Measurements from ENCODE around the gene SEC22A. TPM values are rescaled to one million over a fixed set of nuclear protein-coding genes. Genes with fewer than 3 reads are reported as not detected.

SEC22A gene
- total RNA-seq, 1 donor = 20.9 TPM

DNA sequence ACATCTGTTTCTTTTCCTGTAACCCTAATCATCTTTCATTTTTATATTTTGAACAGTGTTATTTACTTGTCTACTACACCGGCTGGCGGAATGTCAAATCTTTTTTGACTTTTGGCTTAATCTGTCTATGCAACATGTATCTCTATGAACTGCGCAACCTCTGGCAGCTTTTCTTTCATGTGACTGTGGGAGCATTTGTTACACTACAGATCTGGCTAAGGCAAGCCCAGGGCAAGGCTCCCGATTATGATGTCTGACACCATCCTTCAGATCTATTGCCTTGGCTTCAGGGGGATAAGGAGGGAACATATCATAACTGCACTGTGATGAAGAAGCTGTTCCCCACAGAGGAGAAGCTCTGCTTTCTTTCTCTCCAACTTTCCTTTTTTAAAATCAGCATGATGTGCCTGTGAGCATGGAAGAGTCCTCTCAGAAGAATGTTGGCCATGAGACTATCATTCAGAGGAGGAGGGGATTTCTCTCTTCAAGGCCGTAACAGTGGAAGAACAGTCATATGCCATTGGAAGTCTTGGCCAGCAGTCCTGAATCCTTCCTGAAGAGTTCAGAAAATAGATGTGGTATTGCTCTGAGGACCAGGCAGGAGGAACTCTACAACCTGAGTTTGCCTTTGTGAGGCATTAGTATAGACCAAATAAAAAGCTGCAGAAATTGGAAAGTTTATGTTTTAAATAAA lies 69.9 kb downstream of the SEC22A start:
- H3K4me1 ChIP-seq (ENCODE audit: insufficient read depth, low read length) = no peaks in the 10 kb centered on the region
- no peaks in the 10 kb centered on the region for H3K27me3 ChIP-seq (ENCODE audit: insufficient read depth, low read length)
- peaks cover 2% of the 10 kb centered on the region for H3K9me3 ChIP-seq (ENCODE audit: low read depth, low read length)
- H3K4me3 ChIP-seq (ENCODE audit: low read length) = no peak overlapping the region

- Histone ChIP-seq H3K4me3 (ENCODE audit: low read length) (no peak overlapping the region), H3K4me1 (ENCODE audit: insufficient read depth, low read length) (no peaks in the 10 kb centered on the region), H3K27me3 (ENCODE audit: insufficient read depth, low read length) (no peaks in the 10 kb centered on the region), H3K9me3 (ENCODE audit: low read depth, low read length) (no peaks in the 10 kb centered on the region)
These were observed 70.8 kb downstream of the SEC22A start for GRCh38 chr3:123272547-123272946.

DNA sequence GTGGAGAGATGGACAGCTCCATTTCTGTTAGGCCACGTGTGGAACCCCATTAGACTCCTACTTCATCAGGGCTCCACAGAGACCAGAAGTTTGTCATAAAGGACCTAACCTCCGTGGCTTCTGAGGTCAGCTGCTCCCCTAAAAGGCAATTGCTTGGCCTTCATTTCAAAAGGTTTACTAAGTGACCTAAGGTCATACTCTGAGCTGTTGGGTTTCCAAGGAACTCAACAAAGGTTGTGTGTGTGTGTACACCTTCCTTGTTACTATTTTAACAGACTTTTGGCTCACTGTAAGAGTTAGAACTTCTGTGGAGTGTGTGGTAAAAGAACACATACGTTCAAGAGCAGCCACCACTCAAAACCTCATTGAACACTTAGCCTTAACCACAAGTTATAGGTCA lies 73.9 kb downstream of the SEC22A start:
- H3K4me3 ChIP-seq (ENCODE audit: low read length) = no peak overlapping the region
- H3K27me3 ChIP-seq (ENCODE audit: insufficient read depth, low read length) = no peaks in the 10 kb centered on the region
- no peaks in the 10 kb centered on the region for H3K9me3 ChIP-seq (ENCODE audit: low read depth, low read length)
- no peaks in the 10 kb centered on the region for H3K4me1 ChIP-seq (ENCODE audit: insufficient read depth, low read length)

- Histone ChIP-seq H3K9me3 (ENCODE audit: low read depth, low read length) (no peaks in the 10 kb centered on the region), H3K4me1 (ENCODE audit: insufficient read depth, low read length) (no peaks in the 10 kb centered on the region), H3K4me3 (ENCODE audit: low read length) (no peak overlapping the region), H3K27me3 (ENCODE audit: insufficient read depth, low read length) (no peaks in the 10 kb centered on the region)
These were observed 74.7 kb downstream of the SEC22A start for GRCh38 chr3:123276346-123277006.

GRCh38 chr3:123277106-123277505 lies 75.4 kb downstream of the SEC22A start:
- H3K27me3 ChIP-seq (ENCODE audit: insufficient read depth, low read length) = no peaks in the 10 kb centered on the region
- no peaks in the 10 kb centered on the region for H3K9me3 ChIP-seq (ENCODE audit: low read depth, low read length)
- H3K4me3 ChIP-seq (ENCODE audit: low read length) = no peak overlapping the region
- no peaks in the 10 kb centered on the region for H3K4me1 ChIP-seq (ENCODE audit: insufficient read depth, low read length)

DNA sequence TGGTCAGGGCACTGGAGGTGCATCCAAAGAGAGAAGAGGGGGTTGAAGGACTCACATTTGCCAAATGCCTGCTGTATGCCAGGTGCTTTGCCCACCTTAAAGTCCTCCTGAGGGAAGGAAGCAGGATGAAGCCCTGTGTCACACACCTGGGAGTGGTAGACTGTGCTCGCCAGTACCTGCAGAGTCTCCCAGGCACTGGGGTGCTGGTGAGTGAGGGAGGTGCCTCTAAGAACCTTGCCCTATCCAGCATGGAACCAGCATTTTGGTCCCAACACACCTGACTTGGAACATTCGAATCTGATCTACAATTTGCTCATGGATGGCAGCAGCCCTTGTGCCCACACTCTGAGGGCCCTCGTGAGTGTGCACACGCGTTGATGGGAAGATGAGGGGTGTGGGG lies 76.7 kb downstream of the SEC22A start:
- Histone ChIP-seq H3K4me1 (ENCODE audit: insufficient read depth, low read length) (no peaks in the 10 kb centered on the region), H3K4me3 (ENCODE audit: low read length) (no peak overlapping the region), H3K9me3 (ENCODE audit: low read depth, low read length) (no peaks in the 10 kb centered on the region), H3K27me3 (ENCODE audit: insufficient read depth, low read length) (no peaks in the 10 kb centered on the region)

DNA sequence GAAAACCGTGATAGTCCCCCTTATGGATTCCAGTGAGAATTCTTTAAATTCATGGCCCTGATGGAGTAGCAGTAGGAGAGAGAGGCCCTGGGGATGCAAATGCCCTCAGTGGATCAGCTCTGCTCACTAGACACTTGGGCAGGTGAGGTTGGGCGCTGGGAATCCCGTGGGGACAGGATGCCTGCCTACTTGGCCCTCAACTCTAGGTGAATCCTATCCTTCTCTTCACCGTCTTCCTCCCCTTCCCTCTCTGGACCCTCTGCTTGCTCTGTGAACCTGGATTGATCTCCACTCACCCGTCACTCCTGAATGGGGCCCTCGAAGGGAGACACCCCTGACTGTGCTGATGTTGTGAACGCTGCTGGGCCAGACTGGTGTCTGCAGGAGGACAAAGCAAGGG lies 77.4 kb downstream of the SEC22A start:
- no peaks in the 10 kb centered on the region for H3K4me1 ChIP-seq (ENCODE audit: insufficient read depth, low read length)
- H3K9me3 ChIP-seq (ENCODE audit: low read depth, low read length) = no peaks in the 10 kb centered on the region
- H3K27me3 ChIP-seq (ENCODE audit: insufficient read depth, low read length) = no peaks in the 10 kb centered on the region
- no peak overlapping the region for H3K4me3 ChIP-seq (ENCODE audit: low read length)

GRCh38 chr3:123281406-123281805 lies 79.7 kb downstream of the SEC22A start:
- no peaks in the 10 kb centered on the region for H3K9me3 ChIP-seq (ENCODE audit: low read depth, low read length)
- H3K4me3 ChIP-seq (ENCODE audit: low read length) = no peak overlapping the region
- no peaks in the 10 kb centered on the region for H3K27me3 ChIP-seq (ENCODE audit: insufficient read depth, low read length)
- H3K4me1 ChIP-seq (ENCODE audit: insufficient read depth, low read length) = no peaks in the 10 kb centered on the region

GRCh38 chr3:123281929-123282328 lies 80.2 kb downstream of the SEC22A start:
- Histone ChIP-seq H3K4me1 (ENCODE audit: insufficient read depth, low read length) (no peaks in the 10 kb centered on the region), H3K9me3 (ENCODE audit: low read depth, low read length) (no peaks in the 10 kb centered on the region), H3K4me3 (ENCODE audit: low read length) (no peak overlapping the region), H3K27me3 (ENCODE audit: insufficient read depth, low read length) (no peaks in the 10 kb centered on the region)

DNA sequence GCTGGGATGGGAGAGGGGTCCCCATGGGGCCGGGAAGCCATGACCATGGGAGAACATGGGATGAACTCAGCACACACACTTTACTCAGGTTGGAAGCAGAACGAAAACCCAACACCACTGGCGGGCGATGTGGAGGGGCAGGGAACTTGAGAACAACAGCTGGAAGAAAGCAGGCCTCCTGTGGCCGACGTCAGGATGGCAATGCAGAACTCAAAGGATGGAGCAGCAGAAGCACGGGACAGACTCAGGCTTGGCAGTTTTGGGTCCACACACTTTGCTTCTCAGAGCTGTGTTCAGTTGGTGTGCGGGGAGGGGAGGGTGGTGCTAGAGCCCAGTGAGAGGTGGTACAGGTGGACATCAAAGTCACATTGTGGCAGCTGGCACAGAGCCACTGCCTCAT lies 80.7 kb downstream of the SEC22A start:
- Histone ChIP-seq H3K27me3 (ENCODE audit: insufficient read depth, low read length) (no peaks in the 10 kb centered on the region), H3K4me3 (ENCODE audit: low read length) (no peak overlapping the region), H3K9me3 (ENCODE audit: low read depth, low read length) (no peaks in the 10 kb centered on the region), H3K4me1 (ENCODE audit: insufficient read depth, low read length) (no peaks in the 10 kb centered on the region)

DNA sequence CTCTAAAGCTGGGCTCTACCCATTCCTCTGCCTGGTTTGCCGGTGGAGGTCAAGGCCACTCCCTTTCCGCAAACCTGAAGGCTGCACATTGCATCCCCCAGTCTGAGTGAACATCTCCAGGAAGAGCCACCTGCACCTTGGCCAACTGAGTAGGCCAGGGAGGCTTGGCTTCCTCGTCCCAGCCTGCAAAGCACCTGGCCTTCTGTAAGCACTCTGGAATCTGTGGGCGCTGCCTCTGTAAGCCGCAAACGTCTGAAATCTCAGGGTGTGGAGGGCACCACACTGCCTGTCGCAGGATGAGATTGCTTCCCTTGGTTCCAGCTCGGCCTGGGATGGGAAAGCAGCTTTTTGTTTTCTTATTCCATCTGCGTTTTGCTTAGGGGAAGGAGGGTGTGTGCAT lies 81.3 kb downstream of the SEC22A start:
- no peaks in the 10 kb centered on the region for H3K27me3 ChIP-seq (ENCODE audit: insufficient read depth, low read length)
- H3K9me3 ChIP-seq (ENCODE audit: low read depth, low read length) = no peaks in the 10 kb centered on the region
- no peaks in the 10 kb centered on the region for H3K4me1 ChIP-seq (ENCODE audit: insufficient read depth, low read length)
- no peak overlapping the region for H3K4me3 ChIP-seq (ENCODE audit: low read length)

GRCh38 chr3:123283657-123284398 lies 82.1 kb downstream of the SEC22A start:
- Histone ChIP-seq H3K4me1 (ENCODE audit: insufficient read depth, low read length) (no peaks in the 10 kb centered on the region), H3K27me3 (ENCODE audit: insufficient read depth, low read length) (no peaks in the 10 kb centered on the region), H3K4me3 (ENCODE audit: low read length) (no peak overlapping the region), H3K9me3 (ENCODE audit: low read depth, low read length) (no peaks in the 10 kb centered on the region)

GRCh38 chr3:123284399-123285010 lies 82.8 kb downstream of the SEC22A start:
- H3K9me3 ChIP-seq (ENCODE audit: low read depth, low read length) = no peaks in the 10 kb centered on the region
- H3K27me3 ChIP-seq (ENCODE audit: insufficient read depth, low read length) = no peaks in the 10 kb centered on the region
- H3K4me3 ChIP-seq (ENCODE audit: low read length) = no peak overlapping the region
- H3K4me1 ChIP-seq (ENCODE audit: insufficient read depth, low read length) = no peaks in the 10 kb centered on the region

DNA sequence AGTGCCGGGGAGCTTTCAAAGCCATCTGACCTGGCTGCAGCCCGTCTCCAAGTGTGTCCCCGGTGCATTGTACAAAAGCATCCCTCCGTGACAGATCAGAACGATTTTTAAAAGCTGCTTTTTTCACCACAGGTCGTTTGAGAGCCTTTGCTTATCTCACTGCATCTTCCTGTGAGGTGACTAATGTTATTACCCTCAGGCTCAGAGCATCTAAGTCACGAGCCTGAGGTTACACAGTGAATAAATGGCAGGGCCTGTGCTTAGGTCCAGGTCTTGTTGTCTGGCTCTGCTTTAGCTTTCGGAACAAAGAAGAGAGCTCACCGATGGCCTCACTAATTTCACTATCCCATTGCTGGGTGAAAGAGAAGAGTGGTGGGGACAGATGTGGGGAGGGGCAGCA lies 83.3 kb downstream of the SEC22A start:
- H3K9me3 ChIP-seq (ENCODE audit: low read depth, low read length) = no peaks in the 10 kb centered on the region
- no peaks in the 10 kb centered on the region for H3K27me3 ChIP-seq (ENCODE audit: insufficient read depth, low read length)
- H3K4me1 ChIP-seq (ENCODE audit: insufficient read depth, low read length) = no peaks in the 10 kb centered on the region
- no peak overlapping the region for H3K4me3 ChIP-seq (ENCODE audit: low read length)

- H3K4me3 ChIP-seq (ENCODE audit: low read length) = no peak overlapping the region
- H3K27me3 ChIP-seq (ENCODE audit: insufficient read depth, low read length) = no peaks in the 10 kb centered on the region
These were observed 83.7 kb downstream of the SEC22A start for GRCh38 chr3:123285479-123285878.

More at GRCh38 chr3:123285479-123285878, 83.7 kb downstream of the SEC22A start:
- Histone ChIP-seq H3K9me3 (ENCODE audit: low read depth, low read length) (no peaks in the 10 kb centered on the region), H3K4me1 (ENCODE audit: insufficient read depth, low read length) (no peaks in the 10 kb centered on the region)

Measured in mononuclear cell (primary cell).